Loucy (cell line): ENCODE measurements around the gene HOXB8.

Experiments used
- H2AFZ ChIP-seq: fragments of 200-600 bp; sonication (generic); 2 replicates; pipeline ENCODE4 v1.6.0; 2016; ENCODE audit warnings: antibody characterized with exemption, mild to moderate bottlenecking, low read length, moderate library complexity
- H3F3A ChIP-seq: fragments of 200-600 bp; 2 replicates; pipeline ENCODE4 v1.6.0; 2016; ENCODE audit warnings: antibody characterized with exemption, low read depth, mild to moderate bottlenecking
- H3K27me3 ChIP-seq: fragments of 200-600 bp; sonication (generic); 2 replicates; pipeline ENCODE4 v1.6.1; 2014; ENCODE audit warnings: low read length, mild to moderate bottlenecking; ENCODE audit not compliant: insufficient read depth, poor library complexity, severe bottlenecking
- H3K36me3 ChIP-seq: fragments of 200-600 bp; sonication (generic); 2 replicates; pipeline ENCODE4 v1.6.1; 2016; ENCODE audit warnings: low read length; ENCODE audit not compliant: insufficient read depth
- H3K4me1 ChIP-seq: fragments of 200-600 bp; sonication (generic); 2 replicates; pipeline ENCODE4 v1.5.1; 2014; ENCODE audit warnings: low read length, mild to moderate bottlenecking; ENCODE audit not compliant: insufficient read depth, poor library complexity, severe bottlenecking
- H3K4me2 ChIP-seq: fragments of 200-600 bp; sonication (generic); 2 replicates; pipeline ENCODE4 v1.6.0; 2014; ENCODE audit warnings: antibody characterized with exemption, low read length, low read depth, mild to moderate bottlenecking; ENCODE audit not compliant: poor library complexity, severe bottlenecking
- H3K4me3 ChIP-seq: fragments of 200-600 bp; sonication (generic); 2 replicates; pipeline ENCODE4 v1.5.1; 2014; ENCODE audit warnings: low read length, mild to moderate bottlenecking, mixed read lengths; ENCODE audit not compliant: poor library complexity, severe bottlenecking
- H3K79me2 ChIP-seq: fragments of 200-600 bp; sonication (generic); 2 replicates; pipeline ENCODE4 v1.6.1; 2014; ENCODE audit warnings: low read length; ENCODE audit not compliant: insufficient read depth
- H3K9ac ChIP-seq: fragments of 200-600 bp; sonication (generic); 2 replicates; pipeline ENCODE4 v1.6.0; 2014; ENCODE audit warnings: mild to moderate bottlenecking, low read depth, low read length, moderate library complexity; ENCODE audit not compliant: poor library complexity, severe bottlenecking
- H3K9me2 ChIP-seq: fragments of 200-600 bp; sonication (generic); replicated peaks from 2 replicates; pipeline ENCODE4 v1.6.1; 2016; ENCODE audit warnings: low read depth, low read length, mixed read lengths
- H3K9me3 ChIP-seq: fragments of 200-600 bp; sonication (generic); 2 replicates; pipeline ENCODE4 v1.6.1; 2014; ENCODE audit warnings: mild to moderate bottlenecking, antibody characterized with exemption, low read length, low read depth; ENCODE audit not compliant: insufficient read depth
- H4K20me1 ChIP-seq: fragments of 200-600 bp; sonication (generic); 2 replicates; pipeline ENCODE4 v1.6.0; 2014; ENCODE audit warnings: antibody characterized with exemption, low read length, mild to moderate bottlenecking; ENCODE audit not compliant: insufficient read depth, poor library complexity, severe bottlenecking
- CTCF ChIP-seq: fragments of 200-600 bp; sonication (generic); conservative IDR thresholded peaks from 2 replicates; pipeline ENCODE4 v1.5.1; 2014; ENCODE audit warnings: mild to moderate bottlenecking, antibody characterized with exemption, low read length
- EZH2phosphoT487 ChIP-seq: fragments of 200-600 bp; IDR thresholded peaks from 2 replicates; pipeline ENCODE4 v1.6.1; 2018; ENCODE audit warnings: antibody characterized with exemption, mild to moderate bottlenecking, moderate library complexity, borderline replicate concordance

HOXB8 gene

GRCh38 chr17:48609759-48610281 lies 5.3 kb downstream of the HOXB8 start:
- Histone ChIP-seq H3K4me1 (peaks cover 40% of the 10 kb centered on the region), H3K9ac (peak overlapping the region; percentile 100), H3K9me3 (no peaks in the 10 kb centered on the region), H3F3A (0 out of 2 replicates have a peak, but pooled peaks cover 4% of the 10 kb centered on the region), H3K27me3 (peaks cover 18% of the 10 kb centered on the region), H3K36me3 (no peaks in the 10 kb centered on the region), H2AFZ (no peak overlapping the region), H3K79me2 (peaks cover 100% of the 10 kb centered on the region), H4K20me1 (peaks cover 9% of the 10 kb centered on the region), H3K4me3 (peak overlapping the region; percentile 89), H3K4me2 (peak overlapping the region; percentile 98), H3K9me2 (no peaks in the 10 kb centered on the region)
- TF ChIP-seq EZH2phosphoT487 = no peak
- no peak for TF ChIP-seq CTCF

- H4K20me1 ChIP-seq = peaks cover 14% of the 10 kb centered on the region
- peak overlapping the region; percentile 98 for H3K4me2 ChIP-seq
- TF ChIP-seq CTCF = no peak
- no peak for TF ChIP-seq EZH2phosphoT487
- 0 out of 2 replicates have a peak, but pooled peaks cover 4% of the 10 kb centered on the region for H3F3A ChIP-seq
- H3K36me3 ChIP-seq = no peaks in the 10 kb centered on the region
- H2AFZ ChIP-seq = no peak overlapping the region
- peaks cover 100% of the 10 kb centered on the region for H3K79me2 ChIP-seq
- peak overlapping the region; percentile 89 for H3K4me3 ChIP-seq
- H3K4me1 ChIP-seq = peaks cover 40% of the 10 kb centered on the region
- peak overlapping the region; percentile 100 for H3K9ac ChIP-seq
- H3K27me3 ChIP-seq = peaks cover 20% of the 10 kb centered on the region
- H3K9me3 ChIP-seq = no peaks in the 10 kb centered on the region
- H3K9me2 ChIP-seq = no peaks in the 10 kb centered on the region
These were observed 6.1 kb downstream of the HOXB8 start for GRCh38 chr17:48609033-48609432.

GRCh38 chr17:48608494-48608834 lies 6.6 kb downstream of the HOXB8 start:
- Histone ChIP-seq H3K4me2 (peak overlapping the region; percentile 98), H4K20me1 (peaks cover 17% of the 10 kb centered on the region), H3K9ac (peak overlapping the region; percentile 100), H3F3A (0 out of 2 replicates have a peak, but pooled peaks cover 4% of the 10 kb centered on the region), H3K27me3 (peaks cover 22% of the 10 kb centered on the region), H3K79me2 (peaks cover 100% of the 10 kb centered on the region), H3K4me1 (peaks cover 40% of the 10 kb centered on the region), H2AFZ (no peak overlapping the region), H3K4me3 (peak overlapping the region; percentile 89), H3K9me3 (no peaks in the 10 kb centered on the region), H3K9me2 (no peaks in the 10 kb centered on the region), H3K36me3 (no peaks in the 10 kb centered on the region)
- TF ChIP-seq EZH2phosphoT487 (no peak), CTCF (no peak)
